HCT116 (cell line): ENCODE data around the gene CD247.

Source experiments
- EZH2 ChIP-seq: fragments of 200-600 bp; sonication (generic); IDR thresholded peaks from 2 replicates; pipeline ENCODE4 v1.6.1; 2017; ENCODE audit warnings: antibody characterized with exemption, mixed run types
- EZH2phosphoT487 ChIP-seq: fragments of 200-600 bp; IDR thresholded peaks from 2 replicates; pipeline ENCODE4 v1.6.1; 2018; ENCODE audit warnings: antibody characterized with exemption, borderline replicate concordance
- POLR2A ChIP-seq: IDR thresholded peaks from 2 replicates; pipeline ENCODE4 v1.7.0; 2011; ENCODE audit warnings: borderline replicate concordance; ENCODE audit not compliant: insufficient read depth, insufficient read length; ENCODE audit errors: extremely low read depth
- POLR2AphosphoS5 ChIP-seq: IDR thresholded peaks from 2 replicates; pipeline ENCODE4 v1.6.1; 2011; ENCODE audit warnings: mild to moderate bottlenecking, low read depth, low read length, moderate library complexity
- RAD21 ChIP-seq: IDR thresholded peaks from 2 replicates; pipeline ENCODE4 v1.6.1; 2012; ENCODE audit warnings: low read depth, mild to moderate bottlenecking
- YY1 ChIP-seq: IDR thresholded peaks from 2 replicates; pipeline ENCODE4 v1.6.1; 2011; ENCODE audit warnings: low read length, low read depth, moderate library complexity, mild to moderate bottlenecking; ENCODE audit not compliant: insufficient replicate concordance; ENCODE audit errors: extremely low read depth
- ZNF274 ChIP-seq: fragments of 200-500 bp; sonication (Bioruptor generic); IDR thresholded peaks from 2 replicates; pipeline ENCODE4 v1.6.1; 2014; ENCODE audit warnings: mild to moderate bottlenecking, low read depth, low read length, inconsistent platforms
- TF ChIP-seq, protein P1 (sequence below), 3 experiments: fragments of 200-600 bp in 1 of 3; sonication (generic) in 1 of 3; IDR thresholded peaks in 2 of 3; conservative IDR thresholded peaks in 1 of 3; 2 replicates each; pipeline ENCODE4 v1.5.1; 2012 to 2017; ENCODE audit warnings: low read depth in 2 of 3, low read length in 2 of 3, antibody characterized with exemption in 1 of 3, borderline replicate concordance in 1 of 3, control low read depth in 1 of 3, mild to moderate bottlenecking in 1 of 3, mixed read lengths in 1 of 3, mixed run types in 1 of 3, moderate library complexity in 1 of 3; ENCODE audit not compliant: insufficient read depth in 1 of 3
- TF ChIP-seq, protein P2 (sequence below): IDR thresholded peaks from 2 replicates; pipeline ENCODE4 v1.6.1; 2012
- TF ChIP-seq, protein P3 (sequence below): IDR thresholded peaks from 2 replicates; pipeline ENCODE4 v1.6.1; 2012

DNA sequence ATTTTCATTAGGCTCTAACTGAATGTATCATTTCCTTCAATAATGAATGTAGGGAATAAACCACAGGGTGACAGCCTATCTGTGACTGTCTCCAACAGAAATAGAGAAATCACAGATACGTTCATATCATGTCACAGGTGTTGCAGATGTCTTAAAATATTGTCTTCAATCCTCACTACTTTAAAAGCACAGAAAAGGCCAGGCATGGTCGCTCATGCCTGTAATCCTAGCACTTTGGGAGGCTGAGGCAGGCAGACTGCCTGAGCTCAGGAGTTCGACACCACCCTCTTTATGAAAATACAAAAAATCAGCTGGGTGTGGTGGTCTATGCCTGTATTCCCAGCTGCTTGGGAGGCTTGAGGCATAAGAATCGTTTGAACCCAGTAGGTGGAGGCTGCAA lies 27.0 kb upstream of the CD247 start:
- TF ChIP-seq, protein P1, sequence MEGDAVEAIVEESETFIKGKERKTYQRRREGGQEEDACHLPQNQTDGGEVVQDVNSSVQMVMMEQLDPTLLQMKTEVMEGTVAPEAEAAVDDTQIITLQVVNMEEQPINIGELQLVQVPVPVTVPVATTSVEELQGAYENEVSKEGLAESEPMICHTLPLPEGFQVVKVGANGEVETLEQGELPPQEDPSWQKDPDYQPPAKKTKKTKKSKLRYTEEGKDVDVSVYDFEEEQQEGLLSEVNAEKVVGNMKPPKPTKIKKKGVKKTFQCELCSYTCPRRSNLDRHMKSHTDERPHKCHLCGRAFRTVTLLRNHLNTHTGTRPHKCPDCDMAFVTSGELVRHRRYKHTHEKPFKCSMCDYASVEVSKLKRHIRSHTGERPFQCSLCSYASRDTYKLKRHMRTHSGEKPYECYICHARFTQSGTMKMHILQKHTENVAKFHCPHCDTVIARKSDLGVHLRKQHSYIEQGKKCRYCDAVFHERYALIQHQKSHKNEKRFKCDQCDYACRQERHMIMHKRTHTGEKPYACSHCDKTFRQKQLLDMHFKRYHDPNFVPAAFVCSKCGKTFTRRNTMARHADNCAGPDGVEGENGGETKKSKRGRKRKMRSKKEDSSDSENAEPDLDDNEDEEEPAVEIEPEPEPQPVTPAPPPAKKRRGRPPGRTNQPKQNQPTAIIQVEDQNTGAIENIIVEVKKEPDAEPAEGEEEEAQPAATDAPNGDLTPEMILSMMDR (IDR thresholded peaks at IDR 0.05 in 2 of 3, conservative IDR thresholded peaks at IDR 0.05 in 1 of 3; ENCODE audit: borderline replicate concordance in 1 of 3, insufficient read depth in 1 of 3, low read depth in 2 of 3, low read length in 2 of 3) = no peak
- TF ChIP-seq, protein P2, sequence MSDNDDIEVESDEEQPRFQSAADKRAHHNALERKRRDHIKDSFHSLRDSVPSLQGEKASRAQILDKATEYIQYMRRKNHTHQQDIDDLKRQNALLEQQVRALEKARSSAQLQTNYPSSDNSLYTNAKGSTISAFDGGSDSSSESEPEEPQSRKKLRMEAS = no peak
- TF ChIP-seq EZH2 = no peak
- TF ChIP-seq RAD21 = no peak
- TF ChIP-seq POLR2AphosphoS5 = no peak
- no peak for TF ChIP-seq POLR2A
- no peak for TF ChIP-seq EZH2phosphoT487
- no peak for TF ChIP-seq YY1
- TF ChIP-seq ZNF274 = no peak
- TF ChIP-seq, protein P3, sequence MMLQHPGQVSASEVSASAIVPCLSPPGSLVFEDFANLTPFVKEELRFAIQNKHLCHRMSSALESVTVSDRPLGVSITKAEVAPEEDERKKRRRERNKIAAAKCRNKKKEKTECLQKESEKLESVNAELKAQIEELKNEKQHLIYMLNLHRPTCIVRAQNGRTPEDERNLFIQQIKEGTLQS = no peak
